ACC112 (cell line): Measurements from ENCODE around the gene GPR17.

Experiments
- H2AFZ ChIP-seq: fragments of 200-600 bp; sonication (generic); one replicate; pipeline ENCODE4 v1.6.0; 2017; ENCODE audit warnings: antibody characterized with exemption, low read length; ENCODE audit not compliant: unreplicated experiment
- H3K27ac ChIP-seq: fragments of 200-600 bp; sonication (generic); 2 replicates; pipeline ENCODE4 v1.5.1; 2014; ENCODE audit warnings: low read depth, mild to moderate bottlenecking, antibody characterized with exemption, low read length, moderate library complexity
- H3K27me3 ChIP-seq: fragments of 200-600 bp; sonication (generic); 2 replicates; pipeline ENCODE4 v1.6.1; 2014; ENCODE audit warnings: mild to moderate bottlenecking, antibody characterized with exemption, low read length, moderate library complexity, mixed read lengths; ENCODE audit not compliant: insufficient read depth
- H3K36me3 ChIP-seq: fragments of 200-600 bp; sonication (generic); 2 replicates; pipeline ENCODE4 v1.6.1; 2016; ENCODE audit warnings: mild to moderate bottlenecking, antibody characterized with exemption, low read length, moderate library complexity, mixed read lengths; ENCODE audit not compliant: insufficient read depth
- H3K4me1 ChIP-seq: fragments of 200-600 bp; sonication (generic); one replicate; pipeline ENCODE4 v1.6.1; 2016; ENCODE audit warnings: low read length, mixed read lengths; ENCODE audit not compliant: insufficient read depth, unreplicated experiment, control insufficient read depth
- H3K4me3 ChIP-seq: fragments of 200-600 bp; sonication (generic); 2 replicates; pipeline ENCODE4 v1.5.1; 2014; ENCODE audit warnings: mild to moderate bottlenecking, low read depth, low read length
- H3K79me2 ChIP-seq: fragments of 200-600 bp; sonication (generic); one replicate; pipeline ENCODE4 v1.6.0; 2016; ENCODE audit warnings: low read length; ENCODE audit not compliant: control insufficient read depth, unreplicated experiment, insufficient read depth

Gene GPR17

GRCh38 chr2:127645395-127646291 is at the start of gene GPR17:
Gene GPR17 (plus strand): TSS chr2:127646153. CDS start chr2:127650736, 4,583 bp downstream.
- no peaks in the 10 kb centered on the region for H3K27me3 ChIP-seq
- H3K4me3 ChIP-seq = no peak within 1 kb of the TSS
- H3K36me3 ChIP-seq = no peaks in the 10 kb centered on the region
- H3K27ac ChIP-seq = no peak within 1 kb of the TSS
- H3K4me1 ChIP-seq = peaks cover 20% of the 10 kb centered on the region
- H2AFZ ChIP-seq = peak within 1 kb of the TSS; percentile 65
- no peaks in the 10 kb centered on the region for H3K79me2 ChIP-seq

DNA sequence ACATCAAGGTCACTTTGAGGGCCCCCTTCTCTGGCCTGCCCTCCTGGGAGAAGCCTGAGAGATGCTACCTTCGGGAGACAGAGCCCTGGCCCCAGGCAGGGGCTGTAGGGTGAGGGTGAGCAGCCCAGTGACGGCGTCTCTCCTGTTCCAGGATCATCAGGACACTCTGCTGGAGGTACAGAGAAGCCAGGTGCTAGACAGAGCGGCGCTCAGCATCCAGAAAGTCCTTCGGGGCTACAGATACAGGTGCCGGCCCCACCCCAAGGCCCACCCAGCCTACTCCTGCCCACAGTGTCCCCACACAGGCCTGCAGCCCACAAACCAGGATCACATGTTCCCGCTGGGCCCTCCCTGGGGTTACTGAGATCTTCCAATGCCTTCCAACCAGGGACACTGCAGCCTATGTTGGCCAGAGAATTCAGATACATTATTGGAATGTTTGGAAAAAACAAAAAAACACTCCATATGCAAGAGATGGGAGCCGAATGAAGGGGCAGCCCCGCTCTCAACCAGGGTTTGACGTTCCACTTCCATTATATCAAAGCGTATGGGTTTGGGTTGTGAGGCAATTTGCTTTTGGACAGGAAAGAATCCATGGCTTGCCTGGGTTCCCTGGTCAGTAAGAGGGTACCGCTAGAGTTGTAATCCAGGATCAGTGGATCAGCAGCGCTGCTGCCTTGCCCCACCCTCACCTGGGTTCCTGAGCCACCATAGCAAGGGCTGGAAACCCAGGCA is 49.5 kb upstream of the GPR17 start:
- no peaks in the 10 kb centered on the region for H3K36me3 ChIP-seq
- H3K4me3 ChIP-seq = no peak overlapping the region
- no peaks in the 10 kb centered on the region for H3K27me3 ChIP-seq
- H3K79me2 ChIP-seq = no peaks in the 10 kb centered on the region
- peaks cover 9% of the 10 kb centered on the region for H3K4me1 ChIP-seq
- no peak overlapping the region for H3K27ac ChIP-seq
- no peak overlapping the region for H2AFZ ChIP-seq

GRCh38 chr2:127597046-127597983 is 48.6 kb upstream of the GPR17 start:
- Histone ChIP-seq H3K4me1 (peaks cover 9% of the 10 kb centered on the region), H3K36me3 (no peaks in the 10 kb centered on the region), H3K79me2 (no peaks in the 10 kb centered on the region), H3K27me3 (no peaks in the 10 kb centered on the region), H3K4me3 (no peak overlapping the region), H3K27ac (peak overlapping the region; percentile 22), H2AFZ (no peak overlapping the region)

DNA sequence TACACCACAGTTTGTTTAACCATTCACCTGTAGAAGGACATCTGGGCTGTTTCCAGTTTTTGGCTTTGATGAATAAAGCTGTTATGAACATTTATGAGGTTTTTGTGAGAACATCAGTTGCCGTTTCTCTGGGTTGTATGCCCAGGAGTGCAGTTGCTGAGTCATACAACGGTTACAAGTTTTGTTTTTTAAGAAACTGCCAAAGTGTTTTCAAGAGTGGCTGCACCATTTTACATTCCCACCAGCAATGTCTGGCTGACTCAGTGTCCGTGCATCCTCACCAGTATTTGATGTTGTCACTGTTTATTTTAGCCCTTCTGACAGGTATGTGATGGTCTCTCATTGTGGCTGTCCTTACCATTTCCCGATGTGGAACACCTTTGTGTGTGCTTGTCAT is 48.0 kb upstream of the GPR17 start:
- Histone ChIP-seq H3K27ac (peak overlapping the region; percentile 22), H3K4me1 (peaks cover 9% of the 10 kb centered on the region), H3K27me3 (no peaks in the 10 kb centered on the region), H3K79me2 (no peaks in the 10 kb centered on the region), H3K36me3 (no peaks in the 10 kb centered on the region), H2AFZ (no peak overlapping the region), H3K4me3 (no peak overlapping the region)

DNA sequence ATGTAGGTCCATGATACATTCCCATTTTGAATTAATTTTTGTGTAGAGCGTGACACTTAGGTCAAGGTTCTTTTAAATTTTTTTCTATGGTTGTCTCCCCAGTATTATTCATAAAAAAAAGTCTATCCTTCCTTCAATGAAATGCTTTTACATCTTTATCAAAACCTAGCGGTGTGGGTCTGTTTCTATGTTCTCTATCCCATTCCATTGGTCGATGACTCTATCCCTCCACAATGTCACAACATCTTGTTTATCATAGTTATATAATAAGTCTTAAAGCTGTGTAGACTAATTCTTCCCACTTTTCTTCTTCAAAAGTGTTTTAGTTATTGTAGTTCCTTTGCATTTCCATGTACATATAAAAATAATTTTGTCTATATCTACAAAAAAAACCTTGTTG is 47.2 kb upstream of the GPR17 start:
- Histone ChIP-seq H3K4me3 (no peak overlapping the region), H3K4me1 (peaks cover 9% of the 10 kb centered on the region), H3K79me2 (no peaks in the 10 kb centered on the region), H2AFZ (no peak overlapping the region), H3K27me3 (no peaks in the 10 kb centered on the region), H3K27ac (peak overlapping the region; percentile 45), H3K36me3 (no peaks in the 10 kb centered on the region)

DNA sequence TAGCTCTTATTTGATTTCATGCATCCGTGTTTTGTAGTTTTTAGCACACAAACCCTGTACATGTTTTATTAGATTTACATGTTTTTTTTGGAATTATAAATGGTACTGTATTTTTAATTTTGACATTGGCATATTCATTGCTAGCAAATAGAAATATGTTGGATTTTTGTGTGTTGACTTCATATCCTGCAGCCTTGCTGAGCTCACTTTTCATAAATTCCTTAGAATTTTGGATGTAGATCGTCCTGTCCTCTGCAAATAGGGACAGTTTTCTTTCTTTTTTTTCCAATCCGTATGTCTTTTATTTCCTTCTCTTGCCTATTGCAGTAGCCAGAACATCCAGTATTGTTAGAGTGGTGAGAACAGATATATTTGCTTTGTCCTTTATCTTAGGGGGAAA is 46.7 kb upstream of the GPR17 start:
- Histone ChIP-seq H2AFZ (peak overlapping the region; percentile 55), H3K36me3 (no peaks in the 10 kb centered on the region), H3K27me3 (no peaks in the 10 kb centered on the region), H3K79me2 (no peaks in the 10 kb centered on the region), H3K4me1 (peaks cover 9% of the 10 kb centered on the region), H3K27ac (peak overlapping the region; percentile 45), H3K4me3 (peak overlapping the region; percentile 11; the same call in 1 of the 2 replicates)

DNA sequence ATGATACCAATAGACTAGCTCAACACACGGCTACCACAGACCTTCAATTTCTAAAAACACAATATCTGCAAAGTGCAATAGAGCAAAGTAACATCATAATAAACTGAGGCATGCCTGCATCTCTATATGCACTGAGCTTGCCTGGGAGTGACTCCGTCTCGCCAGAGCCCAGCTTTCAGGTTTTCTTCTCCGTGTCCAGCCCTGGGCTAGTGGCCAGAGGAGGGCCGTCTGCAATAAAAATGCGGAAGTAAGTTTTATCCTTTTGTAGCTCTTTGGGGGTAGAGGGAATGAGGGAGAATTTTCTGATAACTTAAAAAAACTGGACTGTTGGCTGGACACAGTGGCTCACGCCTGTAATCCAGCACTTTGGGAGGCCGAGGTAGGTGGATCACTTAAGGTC is 41.0 kb upstream of the GPR17 start:
- Histone ChIP-seq H3K27ac (no peak overlapping the region), H3K4me3 (no peak overlapping the region), H3K27me3 (no peaks in the 10 kb centered on the region), H2AFZ (no peak overlapping the region), H3K36me3 (no peaks in the 10 kb centered on the region), H3K4me1 (no peaks in the 10 kb centered on the region), H3K79me2 (no peaks in the 10 kb centered on the region)

GRCh38 chr2:127605691-127606263 is 40.2 kb upstream of the GPR17 start:
- H3K4me3 ChIP-seq = no peak overlapping the region
- no peak overlapping the region for H2AFZ ChIP-seq
- H3K4me1 ChIP-seq = no peaks in the 10 kb centered on the region
- no peaks in the 10 kb centered on the region for H3K36me3 ChIP-seq
- H3K27ac ChIP-seq = no peak overlapping the region
- H3K79me2 ChIP-seq = no peaks in the 10 kb centered on the region
- H3K27me3 ChIP-seq = no peaks in the 10 kb centered on the region

DNA sequence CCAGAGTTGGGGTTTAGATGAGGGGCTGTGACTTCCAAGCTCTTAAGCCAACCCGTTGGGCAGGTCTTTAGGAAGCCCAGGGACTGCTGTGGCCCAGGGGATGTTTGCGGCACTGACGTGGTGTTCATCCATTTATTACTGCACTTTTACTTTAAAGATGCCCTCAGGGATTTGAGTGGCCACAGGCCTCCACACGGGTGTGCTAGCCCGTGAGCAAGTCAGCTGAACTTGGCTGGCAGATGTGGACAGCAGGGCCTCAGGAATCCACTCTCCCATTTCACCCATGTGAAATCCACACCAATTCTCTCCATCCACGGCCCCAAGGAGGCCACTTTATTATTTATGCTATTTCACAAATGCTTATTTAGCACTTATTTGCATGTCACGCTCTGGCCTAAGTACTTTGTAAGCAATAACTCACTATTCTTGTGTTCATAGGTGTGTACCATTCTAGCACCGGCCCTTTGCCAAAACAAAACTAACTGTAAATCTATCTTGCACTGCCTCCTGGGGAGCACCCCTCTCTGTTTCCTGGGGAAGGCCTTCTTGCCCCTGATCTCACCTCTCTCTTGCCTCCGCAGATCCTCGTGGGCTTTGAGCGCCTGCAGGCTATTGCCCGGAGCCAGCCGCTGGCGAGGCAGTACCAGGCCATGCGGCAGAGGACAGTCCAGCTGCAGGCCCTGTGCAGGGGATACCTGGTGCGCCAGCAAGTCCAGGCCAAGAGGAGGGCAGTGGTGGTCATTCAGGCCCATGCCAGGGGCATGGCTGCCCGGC is 39.1 kb upstream of the GPR17 start:
- Histone ChIP-seq H3K79me2 (no peaks in the 10 kb centered on the region), H3K4me1 (no peaks in the 10 kb centered on the region), H3K36me3 (no peaks in the 10 kb centered on the region), H3K27me3 (no peaks in the 10 kb centered on the region), H2AFZ (no peak overlapping the region), H3K27ac (no peak overlapping the region), H3K4me3 (no peak overlapping the region)
